SH-SY5Y (cell line): ENCODE results near the gene OLFM1.

ENCODE experiments used
- GATA2 ChIP-seq: IDR thresholded peaks from 2 replicates; pipeline ENCODE4 v1.6.1; 2011; ENCODE audit warnings: mild to moderate bottlenecking, low read depth, low read length
- GATA3 ChIP-seq: IDR thresholded peaks from 2 replicates; pipeline ENCODE4 v1.6.1; 2011; ENCODE audit warnings: low read depth, mild to moderate bottlenecking, low read length, moderate library complexity

OLFM1 gene

DNA sequence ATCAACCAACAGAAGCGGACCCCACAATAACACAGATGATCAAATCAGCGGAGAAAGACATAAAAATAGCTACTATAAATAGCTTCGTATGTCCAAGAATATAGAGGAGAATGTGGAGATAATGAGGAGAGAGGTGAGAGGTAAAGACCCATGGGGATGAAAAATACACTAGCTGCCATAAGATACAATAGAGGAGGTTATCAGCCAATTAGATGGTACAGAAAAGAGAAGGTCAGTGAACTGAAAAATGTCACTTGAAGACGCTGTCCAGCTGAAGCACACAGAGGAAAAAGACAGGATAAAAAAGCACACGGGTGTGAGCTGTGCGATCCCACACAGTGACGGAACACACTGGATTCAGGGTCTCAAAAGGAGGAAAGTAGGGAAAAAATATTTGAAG is 73.4 kb downstream of the OLFM1 start:
- TF ChIP-seq GATA3 (no peak), GATA2 (no peak)

DNA sequence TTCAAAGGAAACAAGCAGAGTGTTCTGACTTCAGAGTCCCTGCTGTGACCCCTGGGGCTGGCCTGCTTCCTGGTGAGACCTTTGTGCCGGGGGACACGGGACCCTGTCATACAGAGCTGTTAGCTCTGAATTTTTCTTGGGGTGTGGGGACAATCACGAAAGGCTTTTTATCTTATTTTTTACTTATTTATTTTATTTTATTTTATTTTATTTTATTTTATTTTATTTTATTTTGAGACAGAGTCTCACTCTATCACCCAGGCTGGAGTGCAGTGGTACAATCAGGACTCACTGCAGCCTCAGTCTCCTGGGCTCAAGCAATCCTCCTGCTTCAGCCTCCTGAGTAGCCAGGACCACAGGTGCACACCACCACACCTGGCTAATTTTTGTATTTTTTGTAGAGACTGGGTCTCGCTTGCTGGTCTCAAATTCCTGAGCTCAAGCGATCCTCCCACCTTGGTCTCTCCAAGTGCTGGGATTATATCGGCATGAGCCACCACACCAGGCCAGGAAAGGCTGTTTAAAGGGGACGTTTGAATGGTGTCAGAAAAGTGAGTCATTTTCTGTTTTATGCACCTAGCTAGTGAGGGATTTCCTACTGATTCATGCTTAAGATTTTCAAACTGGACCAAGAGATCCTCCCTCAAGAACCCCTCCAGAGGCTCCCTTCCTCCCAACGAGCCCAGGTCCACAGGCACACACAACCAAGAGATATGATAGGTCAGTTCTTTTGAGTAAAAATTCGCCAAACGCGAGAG is 75.7 kb downstream of the OLFM1 start:
- TF ChIP-seq GATA3 (no peak), GATA2 (no peak)

DNA sequence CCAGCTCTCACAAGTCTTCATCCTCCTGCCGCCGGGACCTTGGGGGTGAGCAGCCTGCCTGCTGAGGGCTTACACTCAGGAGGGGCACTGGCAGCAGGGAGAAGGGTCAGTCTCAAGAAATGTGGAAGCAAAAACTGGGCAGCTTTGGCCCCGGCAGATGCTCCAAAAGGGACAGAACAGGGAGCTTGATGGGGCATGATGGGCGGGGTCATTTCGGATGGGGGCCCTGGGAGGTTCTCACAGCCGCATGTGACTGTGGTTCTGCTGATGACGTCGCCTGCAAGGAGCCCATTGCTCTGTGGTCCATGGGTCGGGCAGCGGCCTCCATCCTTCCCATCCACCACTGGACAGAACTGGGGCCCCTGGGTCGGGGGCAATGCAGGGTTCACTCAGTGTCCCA is 76.6 kb downstream of the OLFM1 start:
- TF ChIP-seq GATA3 (no peak), GATA2 (no peak)

DNA sequence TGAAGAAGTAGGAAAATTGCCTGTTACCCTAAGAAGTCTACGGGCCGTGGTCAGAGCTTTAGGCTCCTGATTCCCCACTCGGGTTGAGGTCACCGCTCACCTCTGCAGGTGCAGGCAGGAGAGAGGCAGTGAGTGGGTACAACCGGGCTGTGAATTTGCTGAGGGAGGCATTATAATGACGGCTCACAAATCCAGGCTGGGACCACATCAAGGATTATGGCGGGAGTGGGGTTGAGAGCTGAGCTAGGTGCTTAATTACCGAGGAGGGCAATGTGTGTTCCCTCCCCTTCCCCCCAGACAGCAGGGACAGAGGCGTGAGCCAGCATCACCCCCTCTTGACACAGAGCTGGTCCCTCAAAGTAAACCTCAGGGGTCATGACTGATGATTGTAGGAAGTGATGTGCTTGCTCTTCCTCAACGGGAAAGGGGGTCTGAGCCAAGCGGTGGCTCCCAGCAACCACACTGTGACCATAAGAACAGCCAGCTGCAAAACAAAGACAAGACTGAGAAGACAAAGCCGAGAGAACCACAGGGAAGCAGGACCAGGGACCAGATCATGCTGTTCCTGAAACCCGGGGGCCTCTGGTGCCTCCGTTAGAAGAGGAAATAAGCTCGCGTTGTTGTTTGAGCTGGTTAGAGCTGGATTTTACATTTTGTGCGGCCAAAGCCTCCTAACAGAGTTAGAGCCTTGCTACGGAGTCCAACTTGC is 77.7 kb downstream of the OLFM1 start:
- TF ChIP-seq GATA3 (no peak), GATA2 (no peak)

DNA sequence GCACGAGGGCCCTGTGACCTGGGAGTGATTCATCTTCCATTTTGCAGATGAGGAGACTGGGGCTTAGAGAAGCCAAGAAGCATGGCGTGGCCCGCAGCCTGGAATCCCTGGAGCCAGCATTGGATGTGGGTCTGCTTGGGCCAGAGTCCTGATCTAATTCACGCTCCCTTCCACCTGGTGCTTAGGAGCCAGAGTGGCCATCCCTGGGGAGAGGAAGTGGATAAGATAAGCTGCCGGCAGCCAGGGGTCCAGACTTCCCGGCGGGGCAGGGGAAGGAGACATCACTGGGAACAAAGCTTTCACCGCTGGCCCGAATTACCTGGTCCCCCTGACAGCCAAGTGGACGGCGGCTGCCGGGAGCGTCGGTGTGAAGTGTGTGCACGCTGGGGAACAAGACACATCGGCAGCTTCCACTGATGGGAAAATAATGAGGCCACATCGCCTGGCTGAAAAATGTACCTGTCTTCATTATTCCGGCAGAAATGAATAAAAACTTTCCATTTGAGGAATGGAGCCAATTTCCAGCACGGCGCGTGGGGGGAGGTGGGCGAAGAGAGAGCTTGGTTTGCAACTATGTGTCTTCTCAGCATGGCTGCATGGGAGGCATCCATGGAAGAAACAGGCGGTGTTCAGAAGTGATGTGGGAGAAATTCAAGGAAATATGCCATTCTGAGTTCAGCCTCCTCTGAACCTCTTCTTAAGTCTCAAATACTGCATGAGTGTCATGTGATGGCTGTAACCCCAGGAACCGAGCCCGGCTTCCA is 78.5 kb downstream of the OLFM1 start:
- TF ChIP-seq GATA2 = no peak
- TF ChIP-seq GATA3 = no peak

DNA sequence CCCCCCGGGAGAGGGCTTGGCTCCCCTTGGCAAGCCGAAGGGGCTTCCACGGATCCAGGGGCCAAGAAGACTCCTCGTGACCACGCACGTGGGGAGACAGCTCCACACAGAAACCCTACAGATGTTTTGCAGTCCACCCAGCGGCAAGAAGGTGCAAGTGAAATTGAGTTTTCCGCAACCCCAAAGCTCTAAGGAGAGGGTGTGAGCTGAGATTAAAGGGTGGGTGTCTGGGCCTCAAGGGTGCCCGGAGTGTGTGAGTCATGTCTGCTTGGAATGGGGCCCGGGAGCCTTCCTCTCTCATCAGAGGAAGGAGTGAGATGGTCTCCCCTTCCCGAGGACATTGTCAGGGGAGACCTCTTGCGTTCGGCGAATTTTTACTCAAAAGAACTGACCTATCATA is 79.1 kb downstream of the OLFM1 start:
- TF ChIP-seq GATA2 (no peak), GATA3 (no peak)

DNA sequence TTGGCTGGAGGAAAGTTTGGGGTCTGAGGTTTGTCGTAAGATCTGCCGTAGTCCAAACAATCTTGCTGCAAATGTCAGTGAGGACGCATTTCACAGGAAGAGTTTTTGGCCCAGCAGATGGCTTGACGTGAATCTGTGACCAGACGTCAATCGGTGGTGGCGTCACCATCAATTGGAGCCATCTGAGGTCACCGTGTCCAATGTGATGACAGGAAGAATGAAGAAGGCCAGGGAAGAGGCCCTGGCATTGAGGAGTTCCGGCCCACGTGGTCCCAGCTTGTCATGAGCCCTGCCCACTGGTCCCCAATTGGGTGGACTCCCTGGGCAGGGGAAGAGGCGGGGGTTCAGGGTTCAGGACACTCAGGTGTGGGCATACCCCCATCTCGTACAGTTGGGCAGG is 79.9 kb downstream of the OLFM1 start:
- TF ChIP-seq GATA3 (no peak), GATA2 (no peak)

DNA sequence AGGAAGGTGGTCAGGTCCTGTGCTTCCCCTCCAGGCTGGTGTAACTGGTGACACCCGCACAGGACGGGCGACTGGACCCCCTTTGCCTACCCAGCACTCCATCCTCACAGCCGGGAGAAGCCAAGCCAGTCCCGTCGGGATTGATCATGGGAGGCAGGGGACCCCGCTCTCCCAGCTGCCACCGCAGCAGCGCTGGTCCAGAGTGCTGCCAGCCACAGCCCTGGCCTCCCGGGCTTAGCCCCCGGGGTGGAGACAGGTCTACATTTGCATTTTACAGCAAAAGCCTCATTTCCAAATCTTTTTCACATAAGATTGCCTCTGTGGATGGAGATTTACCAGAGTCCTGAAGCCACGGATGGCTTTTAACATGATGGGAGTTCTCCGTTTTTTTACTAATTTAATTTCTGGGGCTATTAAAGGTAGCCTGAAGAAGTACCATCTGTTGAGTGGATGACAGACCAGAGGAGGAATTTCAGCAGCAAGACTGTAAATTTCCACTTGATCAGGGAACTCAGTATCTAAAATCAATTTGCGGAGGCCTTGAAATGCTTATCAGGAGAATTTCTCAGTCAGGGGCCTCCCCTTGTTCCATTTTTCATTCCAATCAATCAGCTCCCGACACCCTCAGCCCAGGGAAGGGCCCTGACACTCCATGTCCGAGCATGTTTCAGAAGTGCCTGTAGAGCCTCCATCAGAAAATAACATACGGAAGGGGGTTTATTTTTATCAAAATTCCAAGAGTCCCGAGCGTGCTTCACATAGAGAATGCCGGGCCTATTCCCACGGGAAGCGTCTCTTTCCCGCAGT is 80.6 kb downstream of the OLFM1 start:
- peak; percentile 43; the same call in 1 of the 2 replicates for TF ChIP-seq GATA2
- no peak for TF ChIP-seq GATA3

DNA sequence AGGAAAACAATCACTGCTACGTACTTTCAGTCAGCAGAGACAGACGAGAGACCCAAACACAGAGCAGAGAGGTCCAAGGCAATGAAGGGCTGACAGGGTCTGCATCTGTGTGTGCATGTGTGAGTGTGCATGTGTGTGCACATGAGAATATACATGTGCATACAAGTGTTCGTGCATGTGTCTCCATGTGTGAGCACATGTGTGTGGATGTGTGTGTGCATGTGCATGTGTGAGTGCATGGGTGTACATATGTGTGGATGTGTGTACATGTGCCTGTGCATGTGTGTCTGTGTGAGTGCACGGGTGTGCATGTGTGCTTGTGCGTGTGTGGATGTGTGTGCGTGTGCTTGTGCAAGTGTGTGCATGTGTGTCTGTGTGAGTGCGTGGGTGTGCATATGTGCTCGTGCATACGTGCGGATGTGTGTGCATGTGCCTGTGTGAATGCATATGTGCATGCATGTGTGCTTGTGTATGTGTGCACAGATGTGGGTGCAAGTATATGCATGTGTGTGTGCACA is 82.3 kb downstream of the OLFM1 start:
- TF ChIP-seq GATA2 = no peak
- TF ChIP-seq GATA3 = no peak

DNA sequence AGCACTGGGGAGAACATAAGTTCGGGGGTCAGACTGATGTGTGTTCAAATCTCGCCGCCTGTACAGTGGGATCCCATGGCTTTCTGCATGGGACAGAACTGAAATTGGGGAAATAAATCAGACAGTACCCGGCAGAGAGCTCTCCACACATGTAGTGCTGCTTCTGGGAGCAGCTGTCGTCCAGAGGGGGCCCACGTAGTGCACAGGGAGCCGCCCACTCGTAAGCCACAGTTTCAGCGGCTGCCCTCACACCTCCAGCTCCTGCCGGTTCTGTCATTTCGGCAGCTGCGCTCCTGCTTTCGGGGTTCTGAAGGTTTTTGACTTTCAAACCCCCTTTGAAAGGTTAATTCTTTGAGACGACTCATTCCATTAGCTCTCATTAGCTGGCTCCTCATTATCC is 83.1 kb downstream of the OLFM1 start:
- TF ChIP-seq GATA3 (no peak), GATA2 (no peak)
